Fibroblast of lung (primary cell): ENCODE data around the gene PUSL1. TPM values are rescaled to one million over a fixed set of nuclear protein-coding genes. Genes with fewer than 3 reads are reported as not detected.

Experiments
- DNase-seq, 2 donors: peaks; one replicate each; pipeline versions ENCODE4 v3.0.0 to v3.0.0-alpha.2; 2010; ENCODE audit warnings: low read depth in 2 of 2
- H2AFZ ChIP-seq: 2 replicates; pipeline ENCODE4 v1.5.1; 2012; ENCODE audit warnings: low read length, control low read depth, inconsistent platforms
- H3K27ac ChIP-seq: 2 replicates; pipeline ENCODE4 v1.5.1; 2011; ENCODE audit warnings: low read length, control low read depth; ENCODE audit not compliant: insufficient read depth
- H3K27me3 ChIP-seq: 2 replicates; pipeline ENCODE4 v1.5.1; 2011; ENCODE audit warnings: mild to moderate bottlenecking, low read length; ENCODE audit not compliant: control insufficient read depth, insufficient read depth
- H3K36me3 ChIP-seq: 2 replicates; pipeline ENCODE4 v1.5.1; 2011; ENCODE audit warnings: low read length; ENCODE audit not compliant: control insufficient read depth, insufficient read depth
- H3K4me1 ChIP-seq: 2 replicates; pipeline ENCODE4 v1.5.1; 2011; ENCODE audit warnings: low read length; ENCODE audit not compliant: control insufficient read depth, insufficient read depth; ENCODE audit errors: extremely low read depth
- H3K4me2 ChIP-seq: 2 replicates; pipeline ENCODE4 v1.5.1; 2011; ENCODE audit warnings: low read length, control low read depth; ENCODE audit not compliant: insufficient read depth; ENCODE audit errors: extremely low read depth
- H3K4me3 ChIP-seq, 4 experiments: fragments of 200-600 bp in 1 of 4; sonication (generic) in 1 of 4; replicated peaks in 1 of 4; 2 replicates each; pipeline ENCODE4 v1.5.1; 2011 to 2016; ENCODE audit warnings: low read length in 4 of 4, low read depth in 3 of 4, mild to moderate bottlenecking in 3 of 4, control low read depth in 2 of 4, inconsistent platforms in 1 of 4, mixed read lengths in 1 of 4; ENCODE audit not compliant: insufficient read depth in 1 of 4; ENCODE audit errors: control extremely low read depth in 1 of 4
- H3K79me2 ChIP-seq: 2 replicates; pipeline ENCODE4 v1.5.1; 2012; ENCODE audit warnings: mild to moderate bottlenecking, low read length, inconsistent platforms; ENCODE audit not compliant: control insufficient read depth, insufficient read depth
- H3K9ac ChIP-seq: 2 replicates; pipeline ENCODE4 v1.5.1; 2011; ENCODE audit warnings: mild to moderate bottlenecking, low read length, control low read depth; ENCODE audit not compliant: insufficient read depth
- H3K9me3 ChIP-seq: 2 replicates; pipeline ENCODE4 v1.5.1; 2012; ENCODE audit warnings: low read depth, low read length; ENCODE audit not compliant: control insufficient read depth, insufficient read depth
- H4K20me1 ChIP-seq: 2 replicates; pipeline ENCODE4 v1.5.1; 2011; ENCODE audit warnings: low read length; ENCODE audit not compliant: control insufficient read depth, insufficient read depth; ENCODE audit errors: extremely low read depth
- CTCF ChIP-seq, 2 donors: IDR thresholded peaks in 1 of 2; conservative IDR thresholded peaks in 1 of 2; 1 replicate in 1 of 2; 2 replicates in 1 of 2; pipeline ENCODE4 v1.5.1; 2011 to 2012; ENCODE audit warnings: low read length in 2 of 2, control low read depth in 1 of 2, inconsistent platforms in 1 of 2, low read depth in 1 of 2, mild to moderate bottlenecking in 1 of 2
- EZH2 ChIP-seq: IDR thresholded peaks from 2 replicates; pipeline ENCODE4 v1.5.1; 2012; ENCODE audit warnings: low read length, control low read depth, mild to moderate bottlenecking; ENCODE audit errors: missing control alignments
- polyA plus RNA-seq, 2 donors: library from polyadenylated mRNA; depleted of rRNA in 1 of 2; stranded (reverse) in 1 of 2; unstranded in 1 of 2; fragments of >200 nt; gene quantifications; 2 replicates each; pipeline ENCODE4 v1.2.1, GENCODE V29; 2011 to 2012; ENCODE audit warnings: missing spikeins in 1 of 2
- total RNA-seq: library from RNA; depleted of rRNA; stranded (reverse); fragments of >200 nt; gene quantifications from 2 replicates; pipeline ENCODE4 v1.2.1, GENCODE V29; 2014

PUSL1 gene
- total and polyA plus RNA-seq, 2 donors (not counting 1 experiment from before 2014, with no cell fraction given): 7.1 to 12.7 TPM

GRCh38 chr1:1284221-1285101 lies 23.9 kb upstream of the PUSL1 start:
- TF ChIP-seq CTCF (conservative IDR thresholded peaks at IDR 0.05 in 1 of 2, IDR thresholded peaks at IDR 0.05 in 1 of 2; ENCODE audit: low read depth in 1 of 2, low read length in 2 of 2): no peak
- TF ChIP-seq EZH2: no peak

GRCh38 chr1:1285102-1285571 lies 23.3 kb upstream of the PUSL1 start:
- Histone ChIP-seq H3K36me3 (no peaks in the 10 kb centered on the region), H3K9me3 (no peaks in the 10 kb centered on the region), H3K4me1 (peaks cover 2% of the 10 kb centered on the region), H3K79me2 (no peaks in the 10 kb centered on the region), H3K27ac (no peak overlapping the region), H3K9ac (no peak overlapping the region), H3K4me3 (no peak overlapping the region), H3K4me2 (no peak overlapping the region), H4K20me1 (no peaks in the 10 kb centered on the region), H2AFZ (no peak overlapping the region), H3K27me3 (no peaks in the 10 kb centered on the region)
- no peak for TF ChIP-seq CTCF (conservative IDR thresholded peaks at IDR 0.05 in 1 of 2, IDR thresholded peaks at IDR 0.05 in 1 of 2; ENCODE audit: low read depth in 1 of 2, low read length in 2 of 2)
- TF ChIP-seq EZH2: no peak
- DNase-seq: no peak

More at GRCh38 chr1:1284221-1285101, 23.9 kb upstream of the PUSL1 start:
- no peak overlapping the region for H3K9ac ChIP-seq
- H3K4me2 ChIP-seq: no peak overlapping the region
- H4K20me1 ChIP-seq: no peaks in the 10 kb centered on the region
- H3K4me3 ChIP-seq: no peak overlapping the region
- no peak overlapping the region for H3K27ac ChIP-seq
- H3K79me2 ChIP-seq: no peaks in the 10 kb centered on the region
- H3K9me3 ChIP-seq: no peaks in the 10 kb centered on the region
- H3K27me3 ChIP-seq: no peaks in the 10 kb centered on the region
- no peak for DNase-seq
- H2AFZ ChIP-seq: no peak overlapping the region
- H3K36me3 ChIP-seq: no peaks in the 10 kb centered on the region
- H3K4me1 ChIP-seq: peaks cover 2% of the 10 kb centered on the region

- Histone ChIP-seq H3K4me3 (no peak overlapping the region), H3K27me3 (no peaks in the 10 kb centered on the region), H3K79me2 (no peaks in the 10 kb centered on the region), H3K4me2 (no peak overlapping the region), H2AFZ (no peak overlapping the region), H3K36me3 (no peaks in the 10 kb centered on the region), H3K9ac (no peak overlapping the region), H4K20me1 (no peaks in the 10 kb centered on the region), H3K9me3 (no peaks in the 10 kb centered on the region), H3K27ac (no peak overlapping the region), H3K4me1 (peaks cover 2% of the 10 kb centered on the region)
- no peak for TF ChIP-seq EZH2
- TF ChIP-seq CTCF (conservative IDR thresholded peaks at IDR 0.05 in 1 of 2, IDR thresholded peaks at IDR 0.05 in 1 of 2; ENCODE audit: low read depth in 1 of 2, low read length in 2 of 2): no peak
- no peak for DNase-seq
Observed at GRCh38 chr1:1285611-1286311, 22.6 kb upstream of the PUSL1 start.
